DND-41 (cell line): ENCODE results near the gene WARS2.
A peak's percentile ranks its signal among the peaks of the same experiment; 100 is the strongest.

Source experiments
- ATAC-seq: fragments of 200-7000 bp; cut with Tn5 transposase; 3 replicates; pipeline ENCODE4 v1.9.1; 2021; ENCODE audit warnings: low read depth; ENCODE audit not compliant: insufficient read depth
- DNase-seq: peaks from one replicate; pipeline ENCODE4 v3.0.0-alpha.2; 2020
- H2AFZ ChIP-seq: 2 replicates; pipeline ENCODE4 v1.6.0; 2012; ENCODE audit warnings: low read depth, low read length
- H3K27ac ChIP-seq: 2 replicates; pipeline ENCODE4 v1.5.1; 2012; ENCODE audit warnings: low read length, inconsistent platforms
- H3K27me3 ChIP-seq: fragments of 200-600 bp; sonication (generic); 2 replicates; pipeline ENCODE4 v1.6.0; 2012; ENCODE audit warnings: low read length, mild to moderate bottlenecking, inconsistent platforms; ENCODE audit not compliant: insufficient read depth, poor library complexity
- H3K36me3 ChIP-seq: 2 replicates; pipeline ENCODE4 v1.5.1; 2012; ENCODE audit warnings: low read length, inconsistent platforms; ENCODE audit not compliant: insufficient read depth
- H3K4me1 ChIP-seq: 2 replicates; pipeline ENCODE4 v1.5.1; 2012; ENCODE audit warnings: mild to moderate bottlenecking, low read length; ENCODE audit not compliant: insufficient read depth
- H3K4me2 ChIP-seq: 2 replicates; pipeline ENCODE4 v1.6.0; 2012; ENCODE audit warnings: mild to moderate bottlenecking, moderate library complexity, low read length, inconsistent platforms; ENCODE audit not compliant: insufficient read depth
- H3K4me3 ChIP-seq, 2 experiments: fragments of 200-600 bp in 1 of 2; shearing (Covaris generic) in 1 of 2; 2 replicates each; pipeline ENCODE4 v1.5.1; 2012 to 2016; ENCODE audit warnings: inconsistent platforms in 2 of 2, low read length in 2 of 2, mild to moderate bottlenecking in 2 of 2, low read depth in 1 of 2, moderate library complexity in 1 of 2
- H3K79me2 ChIP-seq: 2 replicates; pipeline ENCODE4 v1.6.0; 2012; ENCODE audit warnings: low read length, inconsistent platforms; ENCODE audit not compliant: insufficient read depth
- H3K9ac ChIP-seq: 2 replicates; pipeline ENCODE4 v1.6.0; 2012; ENCODE audit warnings: low read depth, mild to moderate bottlenecking, inconsistent platforms, low read length, moderate library complexity
- H3K9me3 ChIP-seq: 2 replicates; pipeline ENCODE4 v1.5.1; 2012; ENCODE audit warnings: low read length, moderate library complexity, mild to moderate bottlenecking, inconsistent platforms; ENCODE audit not compliant: insufficient read depth, severe bottlenecking
- H4K20me1 ChIP-seq: 2 replicates; pipeline ENCODE4 v1.6.0; 2012; ENCODE audit warnings: low read length; ENCODE audit not compliant: insufficient read depth
- EZH2 ChIP-seq: IDR thresholded peaks from 3 replicates; pipeline ENCODE4 v1.6.1; 2012; ENCODE audit warnings: borderline replicate concordance, low read depth, mild to moderate bottlenecking, moderate library complexity, low read length, inconsistent platforms; ENCODE audit not compliant: severe bottlenecking
- TF ChIP-seq, protein P1 (sequence below): IDR thresholded peaks from 2 replicates; pipeline ENCODE4 v1.5.1; 2012; ENCODE audit warnings: borderline replicate concordance, low read length, moderate library complexity, mild to moderate bottlenecking; ENCODE audit not compliant: poor library complexity, severe bottlenecking; ENCODE audit errors: extremely low read depth

Gene WARS2

DNA sequence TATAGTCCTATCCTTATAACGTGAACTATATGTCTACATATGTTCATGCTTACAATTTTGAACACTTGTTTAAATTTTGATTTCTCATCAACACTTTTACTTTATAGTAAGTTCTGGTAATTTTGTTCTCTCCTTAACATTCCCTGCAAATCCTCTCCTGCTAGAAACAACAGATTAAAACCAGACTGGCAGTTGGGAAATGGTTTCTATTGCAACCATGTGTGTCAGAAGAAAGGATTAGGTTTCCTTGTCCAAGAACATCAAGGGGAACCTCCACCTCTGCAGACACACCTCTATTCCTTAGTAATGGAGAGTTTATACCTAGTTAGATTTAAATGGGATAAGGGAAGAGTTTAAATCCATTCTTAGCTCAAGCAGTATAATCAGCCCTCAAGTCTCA lies 3.3 kb upstream of the WARS2 start:
- Histone ChIP-seq H3K4me3 (no peak overlapping the region), H3K79me2 (peaks cover 16% of the 10 kb centered on the region), H3K36me3 (peaks cover 4% of the 10 kb centered on the region; the same call in 1 of the 2 replicates), H3K9ac (no peak overlapping the region), H3K27me3 (no peaks in the 10 kb centered on the region), H4K20me1 (no peaks in the 10 kb centered on the region), H3K9me3 (no peaks in the 10 kb centered on the region), H3K27ac (no peak overlapping the region), H3K4me1 (peaks cover 30% of the 10 kb centered on the region), H3K4me2 (no peak overlapping the region), H2AFZ (no peak overlapping the region)
- ATAC-seq: no peak
- no peak for TF ChIP-seq EZH2
- TF ChIP-seq, protein P1, sequence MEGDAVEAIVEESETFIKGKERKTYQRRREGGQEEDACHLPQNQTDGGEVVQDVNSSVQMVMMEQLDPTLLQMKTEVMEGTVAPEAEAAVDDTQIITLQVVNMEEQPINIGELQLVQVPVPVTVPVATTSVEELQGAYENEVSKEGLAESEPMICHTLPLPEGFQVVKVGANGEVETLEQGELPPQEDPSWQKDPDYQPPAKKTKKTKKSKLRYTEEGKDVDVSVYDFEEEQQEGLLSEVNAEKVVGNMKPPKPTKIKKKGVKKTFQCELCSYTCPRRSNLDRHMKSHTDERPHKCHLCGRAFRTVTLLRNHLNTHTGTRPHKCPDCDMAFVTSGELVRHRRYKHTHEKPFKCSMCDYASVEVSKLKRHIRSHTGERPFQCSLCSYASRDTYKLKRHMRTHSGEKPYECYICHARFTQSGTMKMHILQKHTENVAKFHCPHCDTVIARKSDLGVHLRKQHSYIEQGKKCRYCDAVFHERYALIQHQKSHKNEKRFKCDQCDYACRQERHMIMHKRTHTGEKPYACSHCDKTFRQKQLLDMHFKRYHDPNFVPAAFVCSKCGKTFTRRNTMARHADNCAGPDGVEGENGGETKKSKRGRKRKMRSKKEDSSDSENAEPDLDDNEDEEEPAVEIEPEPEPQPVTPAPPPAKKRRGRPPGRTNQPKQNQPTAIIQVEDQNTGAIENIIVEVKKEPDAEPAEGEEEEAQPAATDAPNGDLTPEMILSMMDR: no peak
- DNase-seq: no peak

DNA sequence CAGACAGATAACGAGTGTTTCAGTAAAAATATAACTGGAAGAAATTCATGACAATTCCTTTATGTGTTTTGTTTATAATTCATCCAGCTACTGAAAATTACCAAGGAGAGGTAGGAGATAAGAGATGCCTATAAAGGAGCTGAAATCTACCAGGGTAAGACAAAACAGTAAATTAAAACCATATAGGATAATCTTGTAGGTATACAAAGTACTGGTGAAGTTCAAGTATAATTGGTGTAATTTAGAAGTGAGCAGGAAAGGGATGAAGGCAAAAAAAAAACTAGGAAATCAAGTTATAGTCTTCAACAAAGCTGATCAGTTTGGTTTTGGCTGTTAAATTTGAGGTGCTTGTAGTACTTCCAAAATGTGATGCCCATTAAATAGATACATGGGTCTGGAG lies 1.2 kb upstream of the WARS2 start:
- Histone ChIP-seq H3K4me3 (peak overlapping the region in 1 of 2 experiments; percentile 79; a peak in 2 of 4 replicates), H3K27me3 (no peaks in the 10 kb centered on the region), H2AFZ (0 out of 2 replicates have a peak overlapping the region, but pooled peaks have one; percentile 90), H3K79me2 (peaks cover 16% of the 10 kb centered on the region), H3K27ac (no peak overlapping the region), H3K36me3 (peaks cover 4% of the 10 kb centered on the region; the same call in 1 of the 2 replicates), H3K4me1 (peaks cover 30% of the 10 kb centered on the region), H4K20me1 (no peaks in the 10 kb centered on the region), H3K4me2 (peak overlapping the region; percentile 66), H3K9ac (peak overlapping the region; percentile 63), H3K9me3 (no peaks in the 10 kb centered on the region)
- TF ChIP-seq, protein P1: no peak
- no peak for DNase-seq
- no peak for ATAC-seq

DNA sequence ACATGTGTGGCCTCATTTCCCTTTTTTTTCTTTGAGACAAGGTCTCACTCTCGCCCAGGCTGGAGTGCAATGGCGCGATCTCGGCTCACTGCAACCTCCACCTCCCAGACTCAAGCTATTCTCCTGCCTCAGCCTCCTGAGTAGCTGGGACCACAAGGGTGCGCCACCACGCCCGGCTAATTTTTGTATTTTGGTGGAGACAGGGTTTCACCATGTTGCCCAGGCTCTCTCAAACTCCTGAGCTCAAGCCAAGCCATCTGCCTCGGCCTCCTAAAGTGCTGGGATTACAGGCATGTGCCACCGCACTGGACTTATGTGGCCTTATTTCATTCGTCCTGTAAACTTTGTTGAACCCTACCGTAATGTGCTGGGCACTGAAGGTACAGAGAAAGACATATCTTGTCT lies 569 bp upstream of the WARS2 start:
- Histone ChIP-seq H2AFZ (peak overlapping the region; percentile 90), H3K4me1 (peaks cover 30% of the 10 kb centered on the region), H3K9ac (peak overlapping the region; percentile 63), H3K27me3 (no peaks in the 10 kb centered on the region), H3K79me2 (peaks cover 16% of the 10 kb centered on the region), H3K4me2 (peak overlapping the region; percentile 66), H3K27ac (peak overlapping the region; percentile 95), H3K9me3 (no peaks in the 10 kb centered on the region), H3K4me3 (peak overlapping the region; percentile 38 to 79; a peak in 3 of 4 replicates), H4K20me1 (no peaks in the 10 kb centered on the region), H3K36me3 (peaks cover 4% of the 10 kb centered on the region; the same call in 1 of the 2 replicates)
- no peak for TF ChIP-seq EZH2
- TF ChIP-seq, protein P1: peak; percentile 62
- DNase-seq (peak; percentile 66), ATAC-seq (peak; percentile 24)

DNA sequence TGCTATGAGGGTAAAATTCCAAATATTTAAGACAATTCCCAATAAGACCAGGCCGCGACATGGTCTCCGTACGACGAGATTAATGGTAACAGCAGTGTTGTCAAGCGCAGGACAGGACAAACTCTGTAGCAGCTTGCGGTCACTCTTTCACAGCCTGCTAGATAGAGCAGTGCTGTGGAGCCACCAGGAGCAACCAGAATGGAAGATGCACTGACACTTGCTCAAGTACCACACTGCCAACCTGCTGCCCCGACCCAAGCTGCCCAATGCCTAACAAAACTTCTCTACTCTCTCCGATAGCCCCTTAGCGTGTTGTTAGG lies 636 bp downstream of the WARS2 start:
- Histone ChIP-seq H3K9ac (peak overlapping the region; percentile 63), H3K27me3 (no peaks in the 10 kb centered on the region), H3K79me2 (peaks cover 16% of the 10 kb centered on the region), H3K36me3 (peaks cover 4% of the 10 kb centered on the region; the same call in 1 of the 2 replicates), H3K4me3 (peak overlapping the region; percentile 38 to 79; a peak in 3 of 4 replicates), H3K4me1 (peaks cover 30% of the 10 kb centered on the region), H3K4me2 (peak overlapping the region; percentile 66), H3K27ac (peak overlapping the region; percentile 95), H3K9me3 (no peaks in the 10 kb centered on the region), H2AFZ (peak overlapping the region; percentile 77), H4K20me1 (no peaks in the 10 kb centered on the region)
- no peak for TF ChIP-seq EZH2
- TF ChIP-seq, protein P1: no peak
- peak; percentile 15 for ATAC-seq
- no peak for DNase-seq
